Fibroblast of villous mesenchyme (primary cell): Measurements from ENCODE around the gene NFIX. TPM values are rescaled to one million over a fixed set of nuclear protein-coding genes. Genes with fewer than 3 reads are reported as not detected.
"Not testable (repeated sequence)": the region's sequence is repeated elsewhere in the genome, so short reads cannot be mapped to it uniquely, and the experiment has no call there.

ENCODE experiments used
- DNase-seq: peaks from one replicate; pipeline ENCODE4 v3.0.0-alpha.2; 2010; ENCODE audit warnings: low read depth
- H3K4me3 ChIP-seq: 2 replicates; pipeline ENCODE4 v1.5.1; 2011; ENCODE audit warnings: low read depth, mild to moderate bottlenecking, low read length
- CTCF ChIP-seq: IDR thresholded peaks from 2 replicates; pipeline ENCODE4 v1.5.1; 2012; ENCODE audit warnings: low read depth, mild to moderate bottlenecking, low read length; ENCODE audit not compliant: insufficient read depth
- total RNA-seq: library from RNA; depleted of rRNA; stranded (reverse); fragments of >200 nt; gene quantifications from 2 replicates; pipeline ENCODE4 v1.2.3, GENCODE V29; 2012

The NFIX gene
- total RNA-seq, 1 donor: 30.2 TPM

GRCh38 chr19:12948612-12949362, 46.5 kb upstream of the NFIX start:
- DNase-seq: no peak
- no peak for TF ChIP-seq CTCF

GRCh38 chr19:12949363-12950283, 45.7 kb upstream of the NFIX start:
- H3K4me3 ChIP-seq: no peak overlapping the region
- no peak for DNase-seq
- no peak for TF ChIP-seq CTCF

More at GRCh38 chr19:12948612-12949362, 46.5 kb upstream of the NFIX start:
- no peak overlapping the region for H3K4me3 ChIP-seq

- not testable (repeated sequence) for H3K4me3 ChIP-seq, DNase-seq
Measured at GRCh38 chr19:12952050-12952449, 43.2 kb upstream of the NFIX start.

GRCh38 chr19:12952488-12953137, 42.7 kb upstream of the NFIX start:
- no peak overlapping the region for H3K4me3 ChIP-seq
- DNase-seq: peak; percentile 35
- TF ChIP-seq CTCF: no peak

GRCh38 chr19:12953138-12953798, 42.0 kb upstream of the NFIX start:
- H3K4me3 ChIP-seq: no peak overlapping the region
- TF ChIP-seq CTCF: no peak
- DNase-seq: no peak

GRCh38 chr19:12953799-12954611, 41.3 kb upstream of the NFIX start:
- no peak overlapping the region for H3K4me3 ChIP-seq
- TF ChIP-seq CTCF: no peak
- DNase-seq: no peak
